ENCODE measurements around the gene DNMT3B.

DNMT3B gene

DNA sequence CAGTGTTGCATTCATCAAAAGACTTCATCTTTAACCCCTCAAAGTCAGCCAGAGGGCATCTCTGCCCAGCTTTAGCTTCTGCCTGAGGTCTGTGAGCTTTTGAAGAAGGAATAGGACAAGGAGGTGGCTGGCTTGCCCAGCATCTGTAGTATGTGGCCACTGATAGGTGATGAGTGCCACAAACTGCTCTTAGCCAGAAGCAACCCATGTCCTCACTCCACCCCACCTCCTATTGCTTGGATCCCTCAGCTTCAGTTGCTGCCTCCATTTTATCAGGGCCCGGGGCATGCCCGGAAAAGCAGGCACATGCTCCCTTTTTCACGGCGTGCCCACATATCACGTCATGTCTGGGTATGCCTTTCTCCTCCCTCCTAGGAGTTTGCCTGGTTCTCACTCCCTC lies 84.7 kb downstream of the DNMT3B start:
- no peak overlapping the region for H2BK15ac ChIP-seq (ENCODE audit: low read depth, poor library complexity, severe bottlenecking)
- no peak overlapping the region for H2BK5ac ChIP-seq (ENCODE audit: low read depth, low read length, poor library complexity, severe bottlenecking)
- H3K27me3 ChIP-seq (ENCODE audit: control insufficient read depth in 1 of 2, insufficient read depth in 1 of 2, low read length in 2 of 2), result no peaks in the 10 kb centered on the region
- no peaks in the 10 kb centered on the region for H3K9me3 ChIP-seq (ENCODE audit: control insufficient read depth, low read length)
- peak overlapping the region; percentile 14 for H4K8ac ChIP-seq (ENCODE audit: low read length)
- no peak overlapping the region for H3K27ac ChIP-seq (ENCODE audit: low read length, poor library complexity, severe bottlenecking)
- no peak overlapping the region for H3K18ac ChIP-seq (ENCODE audit: low read depth in 1 of 2, low read length in 2 of 2)
- peaks cover 29% of the 10 kb centered on the region for H3K79me1 ChIP-seq (replicated peaks; ENCODE audit: low read length, poor library complexity, severe bottlenecking)
- no peak overlapping the region for H3K4me2 ChIP-seq (ENCODE audit: low read length, poor library complexity, severe bottlenecking)
- no peak overlapping the region for H2AFZ ChIP-seq (ENCODE audit: low read depth, low read length)
- no peak overlapping the region for H2BK120ac ChIP-seq (ENCODE audit: low read depth, low read length)
- H3K4me1 ChIP-seq (ENCODE audit: control insufficient read depth, insufficient read depth, low read depth, low read length), result peaks cover 4% of the 10 kb centered on the region
- H3K4ac ChIP-seq (ENCODE audit: low read depth in 1 of 2, low read length in 2 of 2), result no peak overlapping the region
- H2BK12ac ChIP-seq (ENCODE audit: low read length in 2 of 2), result no peak overlapping the region
- no peak overlapping the region for H3K4me3 ChIP-seq (ENCODE audit: insufficient read depth in 1 of 2, low read depth in 1 of 2, low read length in 2 of 2)
- H3K14ac ChIP-seq (ENCODE audit: low read length in 2 of 2), result no peak overlapping the region
- no peak overlapping the region for H4K91ac ChIP-seq (ENCODE audit: low read length)
- 97% methylated on average over 5 of the region's 5 CpGs for WGBS
- H3K9ac ChIP-seq (ENCODE audit: low read length), result no peak overlapping the region
- H3K23ac ChIP-seq (ENCODE audit: low read length in 2 of 2), result no peak overlapping the region
- peaks cover 26 to 80% of the 10 kb centered on the region in 2 experiments for H3K36me3 ChIP-seq (ENCODE audit: control insufficient read depth in 1 of 2, insufficient read depth in 2 of 2, low read depth in 1 of 2, low read length in 2 of 2)
- DNase-seq, result no peak
- H2AK5ac ChIP-seq (ENCODE audit: low read length, severe bottlenecking), result no peak overlapping the region

DNA sequence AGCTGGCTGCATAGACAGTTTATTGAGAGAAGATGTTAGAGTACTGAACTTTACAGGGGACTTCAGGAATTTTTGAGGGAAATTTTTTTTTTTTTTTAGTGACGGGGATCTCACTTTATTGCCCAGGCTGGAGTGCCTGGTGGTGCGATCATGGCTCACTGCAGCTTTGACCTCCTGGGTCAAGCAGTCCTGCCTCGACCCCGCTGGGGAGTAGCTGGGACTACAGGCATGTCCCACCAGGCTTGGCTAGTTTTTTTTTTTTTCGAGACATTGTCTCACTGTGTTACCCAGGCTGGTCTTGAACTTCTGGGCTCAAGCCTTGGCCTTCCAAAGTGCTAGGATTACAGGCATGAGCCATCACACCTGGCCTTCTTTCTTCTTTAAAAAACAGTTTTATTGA lies 85.8 kb downstream of the DNMT3B start:
- Histone ChIP-seq H3K27me3 (ENCODE audit: control insufficient read depth in 1 of 2, insufficient read depth in 1 of 2, low read length in 2 of 2) (no peaks in the 10 kb centered on the region), H2BK5ac (ENCODE audit: low read depth, low read length, poor library complexity, severe bottlenecking) (no peak overlapping the region), H3K4me1 (ENCODE audit: control insufficient read depth, insufficient read depth, low read depth, low read length) (peaks cover 4% of the 10 kb centered on the region), H3K36me3 (ENCODE audit: control insufficient read depth in 1 of 2, insufficient read depth in 2 of 2, low read depth in 1 of 2, low read length in 2 of 2) (peaks cover 19 to 82% of the 10 kb centered on the region in 2 experiments), H3K27ac (ENCODE audit: low read length, poor library complexity, severe bottlenecking) (no peak overlapping the region), H4K8ac (ENCODE audit: low read length) (no peak overlapping the region), H2AK5ac (ENCODE audit: low read length, severe bottlenecking) (no peak overlapping the region), H4K91ac (ENCODE audit: low read length) (no peak overlapping the region), H3K23ac (ENCODE audit: low read length in 2 of 2) (no peak overlapping the region), H3K9me3 (ENCODE audit: control insufficient read depth, low read length) (no peaks in the 10 kb centered on the region), H2BK15ac (ENCODE audit: low read depth, poor library complexity, severe bottlenecking) (no peak overlapping the region), H2BK12ac (ENCODE audit: low read length in 2 of 2) (no peak overlapping the region), H3K4ac (ENCODE audit: low read depth in 1 of 2, low read length in 2 of 2) (no peak overlapping the region), H3K14ac (ENCODE audit: low read length in 2 of 2) (no peak overlapping the region), H2AFZ (ENCODE audit: low read depth, low read length) (no peak overlapping the region), H3K9ac (ENCODE audit: low read length) (no peak overlapping the region), H3K4me3 (ENCODE audit: insufficient read depth in 1 of 2, low read depth in 1 of 2, low read length in 2 of 2) (no peak overlapping the region), H2BK120ac (ENCODE audit: low read depth, low read length) (no peak overlapping the region), H3K18ac (ENCODE audit: low read depth in 1 of 2, low read length in 2 of 2) (no peak overlapping the region), H3K79me1 (replicated peaks; ENCODE audit: low read length, poor library complexity, severe bottlenecking) (peaks cover 26% of the 10 kb centered on the region), H3K4me2 (ENCODE audit: low read length, poor library complexity, severe bottlenecking) (no peak overlapping the region)
- 87% methylated on average over 5 of the region's 5 CpGs for WGBS
- DNase-seq, result no peak

DNA sequence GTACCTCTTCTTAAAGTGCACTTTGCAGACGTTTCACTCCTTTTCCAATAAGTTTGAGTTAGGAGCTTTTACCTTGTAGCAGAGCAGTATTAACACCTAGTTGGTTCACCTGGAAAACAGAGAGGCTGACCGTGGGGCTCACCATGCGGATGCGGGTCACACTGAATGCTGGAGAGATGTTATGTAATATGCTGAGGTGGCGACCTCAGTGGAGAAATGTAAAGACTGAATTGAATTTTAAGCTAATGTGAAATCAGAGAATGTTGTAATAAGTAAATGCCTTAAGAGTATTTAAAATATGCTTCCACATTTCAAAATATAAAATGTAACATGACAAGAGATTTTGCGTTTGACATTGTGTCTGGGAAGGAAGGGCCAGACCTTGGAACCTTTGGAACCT lies 86.7 kb downstream of the DNMT3B start:
- Histone ChIP-seq H3K9ac (ENCODE audit: low read length) (no peak overlapping the region), H3K4ac (ENCODE audit: low read depth in 1 of 2, low read length in 2 of 2) (no peak overlapping the region), H3K9me3 (ENCODE audit: control insufficient read depth, low read length) (no peaks in the 10 kb centered on the region), H3K27ac (ENCODE audit: low read length, poor library complexity, severe bottlenecking) (no peak overlapping the region), H2BK120ac (ENCODE audit: low read depth, low read length) (no peak overlapping the region), H3K36me3 (ENCODE audit: control insufficient read depth in 1 of 2, insufficient read depth in 2 of 2, low read depth in 1 of 2, low read length in 2 of 2) (peaks cover 21 to 80% of the 10 kb centered on the region in 2 experiments), H2AK5ac (ENCODE audit: low read length, severe bottlenecking) (no peak overlapping the region), H3K14ac (ENCODE audit: low read length in 2 of 2) (no peak overlapping the region), H2AFZ (ENCODE audit: low read depth, low read length) (no peak overlapping the region), H4K8ac (ENCODE audit: low read length) (no peak overlapping the region), H3K18ac (ENCODE audit: low read depth in 1 of 2, low read length in 2 of 2) (no peak overlapping the region), H3K4me1 (ENCODE audit: control insufficient read depth, insufficient read depth, low read depth, low read length) (peaks cover 4% of the 10 kb centered on the region), H3K4me2 (ENCODE audit: low read length, poor library complexity, severe bottlenecking) (no peak overlapping the region), H2BK15ac (ENCODE audit: low read depth, poor library complexity, severe bottlenecking) (no peak overlapping the region), H3K23ac (ENCODE audit: low read length in 2 of 2) (no peak overlapping the region), H4K91ac (ENCODE audit: low read length) (no peak overlapping the region), H2BK12ac (ENCODE audit: low read length in 2 of 2) (no peak overlapping the region), H3K79me1 (replicated peaks; ENCODE audit: low read length, poor library complexity, severe bottlenecking) (peaks cover 28% of the 10 kb centered on the region), H3K4me3 (ENCODE audit: insufficient read depth in 1 of 2, low read depth in 1 of 2, low read length in 2 of 2) (no peak overlapping the region), H3K27me3 (ENCODE audit: control insufficient read depth in 1 of 2, insufficient read depth in 1 of 2, low read length in 2 of 2) (no peaks in the 10 kb centered on the region), H2BK5ac (ENCODE audit: low read depth, low read length, poor library complexity, severe bottlenecking) (no peak overlapping the region)
- no peak for DNase-seq
- 93% methylated on average over 6 of the region's 6 CpGs for WGBS

DNA sequence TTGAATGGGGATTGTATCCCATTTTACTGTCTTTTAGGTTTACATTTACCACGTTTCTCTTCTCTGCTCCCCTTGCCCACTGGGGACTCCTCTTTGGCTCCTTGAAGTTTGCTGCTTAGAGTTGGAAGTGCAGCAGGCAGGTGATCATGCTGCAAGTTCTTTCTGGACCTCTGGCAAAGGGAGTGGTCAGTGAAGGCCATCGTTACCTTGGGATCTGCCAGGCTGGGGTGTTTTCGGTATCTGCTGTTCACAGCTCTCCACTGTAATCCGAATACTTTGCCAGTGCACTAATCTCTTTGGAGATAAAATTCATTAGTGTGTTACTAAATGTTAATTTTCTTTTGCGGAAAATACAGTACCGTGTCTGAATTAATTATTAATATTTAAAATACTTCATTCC lies 87.4 kb downstream of the DNMT3B start:
- no peak overlapping the region for H3K14ac ChIP-seq (ENCODE audit: low read length in 2 of 2)
- H2BK12ac ChIP-seq (ENCODE audit: low read length in 2 of 2), result no peak overlapping the region
- no peaks in the 10 kb centered on the region for H3K9me3 ChIP-seq (ENCODE audit: control insufficient read depth, low read length)
- H3K4me3 ChIP-seq (ENCODE audit: insufficient read depth in 1 of 2, low read depth in 1 of 2, low read length in 2 of 2), result no peak overlapping the region
- H3K9ac ChIP-seq (ENCODE audit: low read length), result no peak overlapping the region
- H2BK5ac ChIP-seq (ENCODE audit: low read depth, low read length, poor library complexity, severe bottlenecking), result no peak overlapping the region
- peaks cover 4% of the 10 kb centered on the region for H3K4me1 ChIP-seq (ENCODE audit: control insufficient read depth, insufficient read depth, low read depth, low read length)
- H2BK120ac ChIP-seq (ENCODE audit: low read depth, low read length), result no peak overlapping the region
- H3K79me1 ChIP-seq (replicated peaks; ENCODE audit: low read length, poor library complexity, severe bottlenecking), result peaks cover 31% of the 10 kb centered on the region
- H3K4ac ChIP-seq (ENCODE audit: low read depth in 1 of 2, low read length in 2 of 2), result no peak overlapping the region
- WGBS, result 97% methylated on average over 3 of the region's 6 CpGs
- no peak overlapping the region for H2AFZ ChIP-seq (ENCODE audit: low read depth, low read length)
- no peak overlapping the region for H2AK5ac ChIP-seq (ENCODE audit: low read length, severe bottlenecking)
- peaks cover 19 to 84% of the 10 kb centered on the region in 2 experiments for H3K36me3 ChIP-seq (ENCODE audit: control insufficient read depth in 1 of 2, insufficient read depth in 2 of 2, low read depth in 1 of 2, low read length in 2 of 2)
- no peak overlapping the region for H3K27ac ChIP-seq (ENCODE audit: low read length, poor library complexity, severe bottlenecking)
- H4K91ac ChIP-seq (ENCODE audit: low read length), result no peak overlapping the region
- no peak overlapping the region for H3K18ac ChIP-seq (ENCODE audit: low read depth in 1 of 2, low read length in 2 of 2)
- DNase-seq, result no peak
- no peaks in the 10 kb centered on the region for H3K27me3 ChIP-seq (ENCODE audit: control insufficient read depth in 1 of 2, insufficient read depth in 1 of 2, low read length in 2 of 2)
- no peak overlapping the region for H3K4me2 ChIP-seq (ENCODE audit: low read length, poor library complexity, severe bottlenecking)
- H3K23ac ChIP-seq (ENCODE audit: low read length in 2 of 2), result no peak overlapping the region
- H4K8ac ChIP-seq (ENCODE audit: low read length), result no peak overlapping the region
- no peak overlapping the region for H2BK15ac ChIP-seq (ENCODE audit: low read depth, poor library complexity, severe bottlenecking)

All from mesenchymal stem cell (in vitro differentiated cells and primary cell).